SU-DHL-6 (cell line): ENCODE measurements around the gene KCNIP3.

Experiments used
- H2AFZ ChIP-seq: fragments of 200-600 bp; sonication (generic); 2 replicates; pipeline ENCODE4 v1.6.1; 2014; ENCODE audit warnings: low read depth, mild to moderate bottlenecking, moderate library complexity, mixed read lengths, antibody characterized with exemption, low read length; ENCODE audit not compliant: severe bottlenecking
- H3F3A ChIP-seq: fragments of 200-600 bp; shearing (Covaris generic); 2 replicates; pipeline ENCODE4 v1.6.0; 2016; ENCODE audit warnings: antibody characterized with exemption, mild to moderate bottlenecking; ENCODE audit not compliant: insufficient read depth
- H3K27ac ChIP-seq: fragments of 200-600 bp; sonication (generic); 2 replicates; pipeline ENCODE4 v1.5.1; 2016; ENCODE audit warnings: low read depth, mild to moderate bottlenecking, low read length, moderate library complexity, mixed read lengths
- H3K27me3 ChIP-seq: fragments of 200-600 bp; sonication (generic), shearing (Covaris generic); 2 replicates; pipeline ENCODE4 v1.6.0; 2014; ENCODE audit warnings: mild to moderate bottlenecking, low read length
- H3K36me3 ChIP-seq: fragments of 200-600 bp; sonication (generic); 2 replicates; pipeline ENCODE4 v1.6.1; 2014; ENCODE audit warnings: mild to moderate bottlenecking, low read length, mixed read lengths
- H3K4me2 ChIP-seq: fragments of 300-600, 200-600 bp; shearing (Covaris generic), sonication (generic); 2 replicates; pipeline ENCODE4 v1.6.0; 2014; ENCODE audit warnings: low read length, low read depth, mild to moderate bottlenecking; ENCODE audit not compliant: poor library complexity, severe bottlenecking
- H3K4me3 ChIP-seq: fragments of 200-600 bp; sonication (generic); 2 replicates; pipeline ENCODE4 v1.5.1; 2014; ENCODE audit warnings: antibody characterized with exemption, low read length, mild to moderate bottlenecking, mixed read lengths; ENCODE audit not compliant: insufficient read depth, poor library complexity, severe bottlenecking
- H3K79me2 ChIP-seq: fragments of 200-600 bp; sonication (generic); 2 replicates; pipeline ENCODE4 v1.6.1; 2014; ENCODE audit warnings: mild to moderate bottlenecking, low read length, moderate library complexity; ENCODE audit not compliant: insufficient read depth
- H3K9ac ChIP-seq: fragments of 200-600 bp; sonication (generic); 2 replicates; pipeline ENCODE4 v1.7.0; 2014; ENCODE audit warnings: mild to moderate bottlenecking, low read length
- H3K9me2 ChIP-seq: fragments of 200-600 bp; sonication (generic); replicated peaks from 2 replicates; pipeline ENCODE4 v1.6.1; 2014; ENCODE audit warnings: low read length; ENCODE audit not compliant: insufficient read depth
- H3K9me3 ChIP-seq: fragments of 200-600 bp; sonication (generic); 2 replicates; pipeline ENCODE4 v1.6.1; 2014; ENCODE audit warnings: low read length, mixed read lengths; ENCODE audit not compliant: insufficient read depth
- H4K20me1 ChIP-seq: fragments of 200-600 bp; sonication (generic); 2 replicates; pipeline ENCODE4 v1.6.1; 2014; ENCODE audit warnings: low read depth, mild to moderate bottlenecking, antibody characterized with exemption, low read length, moderate library complexity, mixed read lengths
- EZH2phosphoT487 ChIP-seq: fragments of 200-600 bp; sonication (generic), shearing (Covaris generic); conservative IDR thresholded peaks from 2 replicates; pipeline ENCODE4 v1.6.1; 2018; ENCODE audit warnings: mild to moderate bottlenecking, antibody characterized with exemption, low read length, moderate library complexity, mixed read lengths
- TF ChIP-seq, protein P1 (sequence below): fragments of 200-600 bp; sonication (generic); IDR thresholded peaks from one replicate; pipeline ENCODE4 v1.5.1; 2017; ENCODE audit warnings: antibody characterized with exemption, mild to moderate bottlenecking, low read length, moderate library complexity; ENCODE audit not compliant: insufficient read depth, poor library complexity, severe bottlenecking

KCNIP3 gene

DNA sequence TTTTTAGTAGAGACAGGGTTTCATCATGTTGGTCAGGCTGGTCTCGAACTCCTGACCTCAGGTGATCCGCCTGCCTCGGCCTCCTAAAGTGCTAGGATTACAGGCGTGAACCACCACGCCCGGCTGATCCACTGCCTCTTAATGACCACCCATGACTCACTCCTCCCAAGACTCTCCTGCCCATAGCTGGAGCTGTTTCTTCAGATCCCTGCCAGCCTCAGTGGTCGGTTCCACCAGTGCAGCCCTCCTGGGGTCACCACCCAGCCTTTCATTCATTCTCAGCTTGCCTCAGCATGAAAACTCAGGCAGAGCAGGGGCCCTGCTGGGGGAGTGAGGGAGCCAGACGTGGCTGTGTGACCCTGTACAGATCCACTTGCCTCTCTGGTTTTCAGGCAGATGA lies 12.5 kb downstream of the KCNIP3 start:
- Histone ChIP-seq H3K79me2 (no peaks in the 10 kb centered on the region), H3K4me3 (no peak overlapping the region), H3K4me2 (no peak overlapping the region), H3K9me2 (no peaks in the 10 kb centered on the region), H4K20me1 (no peaks in the 10 kb centered on the region), H2AFZ (no peak overlapping the region), H3K9me3 (no peaks in the 10 kb centered on the region), H3K27me3 (no peaks in the 10 kb centered on the region), H3K36me3 (no peaks in the 10 kb centered on the region), H3K9ac (no peak overlapping the region), H3F3A (no peaks in the 10 kb centered on the region), H3K27ac (no peak overlapping the region)
- TF ChIP-seq, protein P1, sequence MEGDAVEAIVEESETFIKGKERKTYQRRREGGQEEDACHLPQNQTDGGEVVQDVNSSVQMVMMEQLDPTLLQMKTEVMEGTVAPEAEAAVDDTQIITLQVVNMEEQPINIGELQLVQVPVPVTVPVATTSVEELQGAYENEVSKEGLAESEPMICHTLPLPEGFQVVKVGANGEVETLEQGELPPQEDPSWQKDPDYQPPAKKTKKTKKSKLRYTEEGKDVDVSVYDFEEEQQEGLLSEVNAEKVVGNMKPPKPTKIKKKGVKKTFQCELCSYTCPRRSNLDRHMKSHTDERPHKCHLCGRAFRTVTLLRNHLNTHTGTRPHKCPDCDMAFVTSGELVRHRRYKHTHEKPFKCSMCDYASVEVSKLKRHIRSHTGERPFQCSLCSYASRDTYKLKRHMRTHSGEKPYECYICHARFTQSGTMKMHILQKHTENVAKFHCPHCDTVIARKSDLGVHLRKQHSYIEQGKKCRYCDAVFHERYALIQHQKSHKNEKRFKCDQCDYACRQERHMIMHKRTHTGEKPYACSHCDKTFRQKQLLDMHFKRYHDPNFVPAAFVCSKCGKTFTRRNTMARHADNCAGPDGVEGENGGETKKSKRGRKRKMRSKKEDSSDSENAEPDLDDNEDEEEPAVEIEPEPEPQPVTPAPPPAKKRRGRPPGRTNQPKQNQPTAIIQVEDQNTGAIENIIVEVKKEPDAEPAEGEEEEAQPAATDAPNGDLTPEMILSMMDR: no peak
- TF ChIP-seq EZH2phosphoT487: no peak

DNA sequence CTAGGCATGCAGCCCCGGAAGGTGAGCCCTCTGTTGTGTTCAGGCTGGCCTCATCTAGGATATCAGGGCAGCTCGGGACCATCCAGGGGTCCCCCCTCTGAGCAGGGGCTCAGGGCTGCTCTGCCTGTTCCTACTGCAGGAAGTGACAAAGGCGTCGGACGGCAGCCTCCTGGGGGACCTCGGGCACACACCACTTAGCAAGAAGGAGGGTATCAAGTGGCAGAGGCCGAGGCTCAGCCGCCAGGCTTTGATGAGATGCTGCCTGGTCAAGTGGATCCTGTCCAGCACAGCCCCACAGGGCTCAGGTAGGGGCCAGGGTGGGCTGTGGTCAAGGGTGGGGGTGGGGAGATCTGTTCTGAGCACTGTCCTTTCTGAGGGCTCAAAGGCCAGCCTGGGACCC lies 13.1 kb downstream of the KCNIP3 start:
- Histone ChIP-seq H3K27ac (no peak overlapping the region), H3K9me2 (no peaks in the 10 kb centered on the region), H3K9me3 (no peaks in the 10 kb centered on the region), H3K27me3 (no peaks in the 10 kb centered on the region), H3K4me3 (no peak overlapping the region), H3F3A (no peaks in the 10 kb centered on the region), H3K36me3 (no peaks in the 10 kb centered on the region), H2AFZ (no peak overlapping the region), H4K20me1 (no peaks in the 10 kb centered on the region), H3K4me2 (no peak overlapping the region), H3K9ac (no peak overlapping the region), H3K79me2 (no peaks in the 10 kb centered on the region)
- no peak for TF ChIP-seq EZH2phosphoT487
- TF ChIP-seq, protein P1: no peak

DNA sequence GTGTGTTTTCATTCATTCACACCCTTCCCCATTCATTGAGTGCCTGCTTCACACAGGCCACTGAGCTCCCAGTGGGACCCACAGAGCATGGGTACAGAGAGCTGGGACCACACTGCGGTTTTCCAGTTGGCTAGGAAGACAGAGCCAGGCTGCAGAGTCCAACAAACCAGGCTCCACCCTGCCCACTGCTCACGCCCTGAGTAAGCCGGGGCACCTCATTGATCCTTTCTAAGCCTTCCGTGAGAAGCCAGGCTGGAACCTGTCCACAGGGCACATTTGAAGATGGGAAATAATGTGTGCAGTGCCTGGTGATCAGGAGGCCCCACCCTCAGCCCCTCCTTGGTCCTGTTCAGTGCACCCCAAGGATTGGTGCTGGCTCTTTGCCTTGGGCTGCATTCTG lies 13.5 kb downstream of the KCNIP3 start:
- no peaks in the 10 kb centered on the region for H3K9me2 ChIP-seq
- H3K4me3 ChIP-seq: no peak overlapping the region
- H4K20me1 ChIP-seq: no peaks in the 10 kb centered on the region
- TF ChIP-seq EZH2phosphoT487: no peak
- TF ChIP-seq, protein P1: no peak
- H3K9ac ChIP-seq: no peak overlapping the region
- H3K79me2 ChIP-seq: no peaks in the 10 kb centered on the region
- H3K27me3 ChIP-seq: no peaks in the 10 kb centered on the region
- H3K9me3 ChIP-seq: no peaks in the 10 kb centered on the region
- no peak overlapping the region for H3K4me2 ChIP-seq
- H2AFZ ChIP-seq: no peak overlapping the region
- H3K27ac ChIP-seq: no peak overlapping the region
- H3F3A ChIP-seq: no peaks in the 10 kb centered on the region
- H3K36me3 ChIP-seq: no peaks in the 10 kb centered on the region
